HG03039 (cell line): ENCODE data around the gene PXDN.

Experiments
- ATAC-seq: cut with Tn5 transposase; IDR thresholded peaks from one replicate; pipeline ENCODE4 v1.9.1; 2021; ENCODE audit warnings: mild to moderate bottlenecking, moderate library complexity; ENCODE audit not compliant: unreplicated experiment

PXDN gene

DNA sequence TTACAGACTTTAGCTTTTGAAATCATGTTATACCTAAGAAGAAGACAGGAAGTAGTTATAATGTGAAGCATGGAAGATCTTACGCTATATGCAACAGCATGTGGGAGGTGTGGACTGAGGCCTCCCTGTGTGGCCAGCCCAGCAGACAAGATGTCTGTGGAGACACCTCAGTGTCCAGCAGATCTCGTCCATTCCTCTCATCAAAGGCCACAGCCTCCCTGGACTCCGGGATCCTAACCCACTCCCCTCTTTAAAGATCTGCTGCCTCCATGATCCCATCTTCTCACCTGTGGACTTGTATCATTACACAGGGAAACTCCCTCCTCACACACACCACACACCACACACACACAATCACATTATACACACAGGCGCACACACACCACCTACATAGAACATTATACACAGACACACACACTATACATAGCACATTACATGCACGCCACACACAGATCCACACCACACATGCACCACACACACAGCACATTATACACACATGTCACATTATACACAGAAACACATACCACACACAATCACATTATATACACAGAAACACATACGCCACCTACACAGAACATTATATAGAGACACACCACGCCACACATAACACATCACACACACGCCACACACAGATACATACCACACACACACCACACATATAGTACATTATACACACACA lies 89.5 kb downstream of the PXDN start:
- no peak for ATAC-seq

DNA sequence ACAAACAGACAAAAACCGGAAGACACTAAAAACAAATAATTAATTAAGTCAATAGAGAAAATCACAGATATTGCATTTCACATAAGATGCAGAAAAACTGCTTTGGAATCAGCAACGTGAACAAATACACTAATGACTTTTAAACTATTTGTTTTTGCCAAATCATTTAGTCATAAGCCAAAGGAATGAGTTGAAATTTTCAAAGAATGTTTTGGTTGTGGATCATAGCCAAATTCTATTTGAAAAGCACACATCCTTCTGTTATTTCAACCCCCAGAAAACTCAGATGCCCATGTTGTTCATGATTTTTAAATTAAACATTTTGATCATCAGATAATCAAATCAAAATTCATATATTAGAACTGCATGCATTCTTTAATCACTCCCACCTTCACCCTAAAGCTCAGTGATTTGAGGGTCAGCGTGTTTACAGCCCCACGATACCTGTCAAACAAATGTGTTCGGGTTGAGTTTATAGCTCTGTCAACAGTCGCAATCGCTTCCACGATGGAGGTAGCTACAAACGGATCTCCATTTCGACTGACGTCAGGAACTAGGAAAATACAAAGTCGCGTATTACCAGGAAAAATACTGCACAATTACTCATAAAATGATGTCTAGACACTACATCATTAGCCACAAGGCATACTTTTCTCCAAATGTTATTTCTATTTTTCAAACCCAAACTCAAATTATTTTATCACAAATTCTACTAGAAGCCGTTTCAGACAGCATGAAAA lies 90.2 kb downstream of the PXDN start:
- ATAC-seq: no peak

DNA sequence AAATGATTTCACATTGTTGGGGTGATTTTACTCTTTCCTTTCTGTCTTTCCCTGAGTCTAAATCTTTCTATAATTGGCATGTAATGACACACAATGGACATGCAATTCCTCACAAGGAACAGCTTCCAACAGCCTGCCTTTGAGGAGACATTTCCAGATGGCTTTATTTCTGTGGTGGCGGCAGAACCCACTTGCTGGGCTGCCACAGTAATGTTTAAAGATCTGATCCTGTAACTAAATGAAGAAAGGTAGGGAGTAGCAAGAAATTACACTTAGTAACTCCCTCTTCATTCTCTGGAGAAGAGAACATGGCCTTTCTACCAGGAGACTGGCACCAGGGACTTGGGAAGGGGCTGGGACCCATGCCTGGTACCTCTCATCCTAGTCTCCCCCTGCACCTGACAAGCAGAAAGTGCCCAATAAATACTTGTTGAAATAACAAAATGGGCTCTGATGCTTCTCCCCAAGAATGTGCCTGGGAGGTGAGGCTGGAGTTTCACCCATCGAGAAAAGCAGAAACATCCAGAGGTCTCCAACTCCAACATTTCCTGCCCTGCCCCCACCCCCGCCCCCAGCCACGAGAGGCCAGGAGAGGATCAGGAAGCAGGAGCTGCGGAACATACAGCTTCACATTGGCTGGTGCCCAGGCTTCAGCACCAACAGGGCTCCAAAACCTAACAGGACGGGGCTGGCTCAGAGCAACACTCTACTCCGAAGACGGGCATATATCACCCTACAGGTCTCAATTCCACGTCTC lies 92.1 kb downstream of the PXDN start:
- ATAC-seq: no peak

DNA sequence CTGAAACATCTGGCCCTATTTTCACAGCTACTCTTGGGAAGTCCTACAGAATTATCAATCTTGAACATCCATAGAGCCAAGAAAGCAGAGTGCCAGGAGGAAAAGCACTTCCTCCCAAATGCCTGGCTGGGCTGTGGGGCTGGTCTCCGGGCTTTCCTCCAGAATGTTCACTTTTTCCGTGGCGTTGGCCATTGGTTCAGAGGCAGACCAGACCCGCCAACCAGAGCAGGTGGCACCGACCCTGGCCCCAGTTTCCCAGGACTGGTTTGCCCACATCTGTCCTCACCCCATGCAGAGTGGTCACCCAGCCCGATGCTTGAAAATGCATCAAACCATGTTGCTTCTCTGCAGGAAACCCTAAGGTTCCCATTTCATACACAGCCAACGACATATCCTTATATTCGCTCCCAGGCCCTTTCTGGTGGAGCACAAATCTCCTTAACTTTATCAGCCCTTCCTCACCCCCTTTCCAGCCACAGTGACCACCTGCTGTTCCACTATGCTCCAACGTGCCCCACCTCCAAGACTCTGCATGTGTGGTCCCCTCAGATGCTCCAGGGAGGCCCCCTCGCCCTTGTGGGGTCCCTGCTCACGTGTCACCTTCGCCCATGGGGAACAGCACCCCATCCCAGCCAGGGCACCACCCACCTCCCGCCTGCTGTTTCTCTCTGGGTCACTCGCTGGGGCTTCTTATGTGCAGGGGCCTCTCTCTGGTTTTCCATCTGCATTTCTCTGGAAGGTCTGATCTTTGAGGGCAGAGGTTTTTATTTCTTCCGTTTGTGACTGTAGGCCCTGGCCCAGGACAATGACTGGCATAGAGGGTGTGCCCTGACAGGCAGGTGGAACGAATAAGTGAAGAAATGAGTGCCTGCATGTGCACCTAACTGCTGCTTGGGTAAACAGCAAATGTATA lies 92.9 kb downstream of the PXDN start:
- ATAC-seq: no peak

DNA sequence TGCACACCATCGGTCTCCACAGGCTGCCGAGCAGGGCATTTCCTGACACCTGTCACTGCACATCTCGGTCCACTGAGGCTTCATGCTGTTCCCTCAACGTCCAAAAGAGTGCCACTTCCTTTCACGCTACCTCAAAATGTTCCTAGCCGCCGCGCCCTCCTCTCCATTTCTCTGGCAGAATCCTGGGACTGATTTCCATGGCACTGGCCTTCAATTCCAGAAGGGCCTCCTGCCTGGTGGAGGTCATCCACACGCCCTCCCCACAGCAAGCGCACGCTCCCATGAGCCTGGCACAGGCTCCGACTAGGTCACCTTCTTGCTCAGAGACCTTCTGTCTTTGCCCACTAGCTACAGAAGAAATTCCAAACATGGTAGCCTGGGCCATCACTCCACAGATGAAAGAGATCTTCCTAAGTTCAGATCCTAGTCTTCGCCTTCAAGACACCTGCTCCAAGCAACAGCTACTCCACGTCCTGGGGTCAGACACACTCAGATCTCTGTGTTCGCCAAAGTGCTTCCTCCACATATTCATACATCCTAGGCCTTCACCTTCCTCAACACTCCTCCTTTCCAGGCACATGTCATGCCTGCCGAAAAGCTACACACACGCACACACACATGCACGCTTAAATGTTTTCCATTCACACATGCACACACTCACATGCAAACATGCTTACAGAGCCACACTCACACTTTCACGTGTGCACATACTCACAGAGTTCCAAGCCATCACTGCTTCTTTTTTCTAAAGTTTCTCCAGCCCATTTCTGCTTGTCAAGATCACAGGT lies 94.0 kb downstream of the PXDN start:
- no peak for ATAC-seq

DNA sequence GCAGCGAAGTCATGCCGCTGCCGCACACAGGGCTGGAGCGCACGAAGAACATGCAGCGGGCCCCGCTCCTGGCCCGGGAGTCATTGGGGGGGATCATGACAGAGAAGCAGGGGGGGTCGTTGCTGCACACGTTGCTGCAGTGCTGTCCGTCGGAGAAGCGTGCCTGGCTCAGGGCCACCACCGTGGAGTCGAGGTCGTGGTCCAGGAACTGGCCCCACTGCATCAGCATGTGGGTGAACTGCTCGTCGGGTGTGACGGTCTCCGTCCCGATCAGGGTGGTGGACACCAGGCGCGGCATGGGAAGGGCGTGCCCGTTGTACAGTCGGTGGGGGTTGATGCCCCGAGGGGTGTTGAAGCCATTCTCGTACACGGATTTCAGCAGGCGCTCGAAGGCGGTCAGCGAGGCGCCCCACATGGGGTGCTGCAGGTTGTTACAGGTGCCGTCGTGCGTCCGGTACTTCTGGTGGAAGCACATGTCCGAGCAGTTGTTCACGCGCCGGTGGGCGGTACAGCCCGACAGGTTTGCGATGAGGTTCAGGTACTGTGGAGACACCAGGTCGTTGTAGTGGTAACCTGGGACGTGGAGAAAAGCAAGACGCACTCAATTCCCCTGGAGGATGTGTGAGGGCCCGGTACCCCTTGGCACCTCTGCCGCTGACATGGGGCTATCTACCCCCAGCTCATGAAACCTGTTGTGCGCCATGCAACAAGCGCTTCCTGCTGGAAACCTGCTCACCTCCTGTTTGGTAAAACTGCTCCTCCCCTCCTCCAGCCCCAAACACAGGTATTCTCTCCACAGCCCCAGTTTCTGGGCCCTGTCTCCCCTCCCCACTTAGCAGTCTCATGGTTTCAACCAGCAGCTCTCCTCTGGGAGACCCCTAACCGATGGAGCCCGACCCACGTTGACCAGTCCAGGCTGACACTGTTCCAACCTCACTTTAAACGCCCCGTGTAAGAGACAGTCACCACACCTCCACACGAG lies 94.9 kb downstream of the PXDN start:
- ATAC-seq: no peak

DNA sequence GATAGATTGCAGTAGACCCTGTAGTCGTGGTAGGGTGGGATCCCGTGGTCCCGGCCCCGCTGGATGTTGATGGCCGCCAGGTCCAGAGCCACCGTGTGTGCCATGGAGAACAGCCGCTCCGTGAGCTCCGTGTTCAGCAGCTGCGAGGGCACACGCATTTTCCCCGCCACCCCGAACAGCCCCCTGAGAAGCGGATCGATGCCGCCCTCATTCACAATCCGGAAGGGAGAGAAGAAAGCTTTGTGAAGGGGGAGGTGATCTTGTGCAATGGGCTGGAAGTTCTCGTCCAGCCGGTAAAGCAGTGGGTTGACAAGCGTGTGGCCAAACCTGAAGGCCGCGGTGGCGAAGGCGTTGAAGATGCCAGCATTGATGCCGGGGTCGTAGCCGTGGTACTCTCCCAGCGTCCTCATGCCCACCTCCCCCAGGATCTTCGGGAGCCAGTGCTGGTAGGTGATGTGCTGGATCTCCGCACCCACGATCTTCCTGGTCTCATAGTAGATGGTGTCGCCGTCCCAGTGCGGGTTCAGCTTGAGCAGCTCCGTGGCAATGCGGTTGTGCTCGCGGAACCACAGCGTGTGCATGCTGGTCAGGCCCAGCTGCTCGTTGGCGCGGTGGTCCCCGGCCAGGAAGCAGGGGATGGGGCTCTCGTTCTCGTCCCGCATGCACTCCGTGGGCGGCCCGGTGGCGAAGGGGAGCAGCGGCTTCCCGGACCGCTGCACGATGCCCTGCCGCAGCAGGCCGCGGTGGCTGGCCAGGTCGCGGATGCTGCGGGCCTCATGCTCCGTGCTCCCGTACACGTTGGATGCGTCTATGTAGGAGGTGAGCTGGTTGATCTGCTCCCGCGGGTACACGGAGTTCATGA lies 95.8 kb downstream of the PXDN start:
- no peak for ATAC-seq

DNA sequence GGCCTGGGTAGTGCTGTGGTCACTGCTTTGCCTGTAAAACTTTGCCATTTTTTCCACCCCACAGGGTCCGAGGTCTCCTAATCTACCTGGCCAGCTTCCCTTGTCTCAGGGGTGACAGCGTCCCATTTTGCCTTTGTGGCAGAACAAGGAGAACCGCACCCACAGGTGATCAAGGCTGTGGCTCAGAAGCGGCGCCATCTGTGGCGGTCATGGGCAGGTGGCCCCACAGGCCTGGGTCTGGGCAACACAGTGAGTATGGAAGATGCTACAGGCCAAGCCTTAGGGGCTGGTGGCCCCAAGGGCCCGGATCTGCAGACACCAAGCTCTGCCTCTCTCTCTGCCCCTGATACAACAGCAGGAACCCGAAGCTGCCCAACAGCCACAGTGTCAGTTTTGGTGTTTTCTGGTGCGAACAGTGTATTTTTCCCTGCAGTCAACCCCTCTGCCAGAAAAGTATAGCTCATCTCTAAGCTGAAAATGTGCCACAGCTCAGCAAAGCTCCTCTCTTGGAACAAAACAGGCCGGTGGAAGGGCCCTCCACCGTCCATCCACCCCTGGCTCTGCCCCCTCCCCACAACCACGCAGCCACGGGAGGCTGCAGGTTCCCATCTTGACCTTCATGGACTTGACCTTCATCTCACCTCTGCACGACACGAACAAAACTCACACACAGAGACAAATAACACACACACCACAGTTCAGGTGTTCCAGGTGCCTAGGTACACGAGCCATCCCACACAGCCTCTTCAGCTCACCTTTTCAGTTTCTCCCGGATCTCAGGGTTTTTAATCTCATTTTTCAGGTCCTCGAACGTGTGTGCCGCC lies 96.7 kb downstream of the PXDN start:
- ATAC-seq: no peak

DNA sequence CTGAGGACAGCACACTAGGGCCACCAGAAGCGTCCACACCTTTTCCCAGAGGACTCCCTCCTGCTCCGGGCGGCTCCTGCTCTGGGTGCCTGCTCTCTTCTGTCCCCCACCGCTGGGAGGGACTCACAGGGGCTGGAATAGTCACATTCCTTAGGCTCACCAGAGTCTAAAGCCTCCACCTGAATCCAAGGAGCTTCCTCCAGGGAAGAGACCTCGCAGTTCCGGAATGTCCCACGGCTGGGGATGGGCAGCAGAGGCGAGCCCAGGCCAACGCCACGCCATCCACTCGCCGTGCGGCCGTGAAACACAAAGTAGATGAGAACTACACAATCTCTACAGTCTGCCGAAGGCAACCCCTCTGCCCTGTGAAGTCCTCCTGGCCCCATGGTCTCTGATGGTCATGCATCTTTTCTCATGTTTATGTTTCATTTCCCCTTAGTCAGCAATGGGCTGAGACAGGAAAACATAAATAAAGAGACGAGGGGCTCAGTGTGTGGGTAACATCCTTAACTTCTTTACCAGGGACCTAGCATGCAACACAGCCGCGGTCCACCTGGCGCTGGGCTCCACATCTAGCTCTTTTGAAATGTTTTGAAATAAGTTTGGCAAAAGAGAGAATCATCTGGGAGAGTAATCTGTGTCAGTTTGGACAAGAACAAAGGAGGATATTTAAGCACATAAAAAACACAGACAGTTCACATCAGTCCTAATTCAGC lies 98.4 kb downstream of the PXDN start:
- no peak for ATAC-seq

DNA sequence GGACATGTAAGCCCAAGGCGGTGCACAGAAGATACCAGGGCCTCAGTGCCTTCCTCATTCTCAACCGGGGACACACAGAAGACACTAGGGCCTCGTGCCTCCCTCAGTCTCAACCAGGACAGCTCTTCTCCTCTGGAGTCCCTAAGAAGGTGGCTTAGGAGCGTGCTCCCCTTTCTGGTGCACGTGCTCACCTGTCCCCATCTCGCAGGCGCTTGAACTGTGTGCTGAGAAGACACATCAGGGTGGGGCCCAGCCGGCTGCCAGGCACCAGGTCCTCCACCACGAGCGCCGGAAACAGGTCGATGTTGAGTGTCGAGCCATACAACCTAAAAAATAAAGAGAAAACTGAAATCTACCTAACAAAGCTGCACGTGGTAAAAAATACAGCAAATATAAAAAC lies 99.9 kb downstream of the PXDN start:
- ATAC-seq: no peak

DNA sequence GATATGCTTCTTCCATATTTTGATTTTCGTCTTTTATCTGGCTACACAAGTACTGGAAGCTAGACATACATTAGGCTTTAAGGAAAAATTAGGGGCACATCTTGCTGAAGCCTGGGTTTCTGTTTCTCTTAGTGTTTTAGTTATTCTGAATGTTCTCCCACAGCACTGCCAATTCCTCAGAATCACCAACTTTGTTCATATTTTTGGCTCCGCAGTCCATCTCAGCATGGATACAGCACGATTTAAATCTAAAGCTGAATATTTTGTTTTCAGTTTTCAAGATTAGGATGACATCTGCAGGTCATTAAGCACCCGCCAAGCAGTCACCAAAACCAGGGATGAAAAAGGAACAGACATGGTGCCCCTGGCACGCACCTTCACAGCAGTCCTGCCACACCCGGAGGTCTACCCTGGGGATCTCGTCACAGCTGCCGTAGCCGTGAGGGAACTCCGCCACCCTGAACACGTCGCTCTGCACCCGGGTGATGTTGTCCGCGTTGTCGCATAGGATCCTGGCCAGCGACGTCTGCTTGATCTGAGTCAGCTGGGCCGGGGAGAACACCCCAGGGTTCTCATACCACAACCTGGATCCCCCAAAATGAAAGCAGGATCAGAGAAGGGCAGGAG lies 101.2 kb downstream of the PXDN start:
- no peak for ATAC-seq

DNA sequence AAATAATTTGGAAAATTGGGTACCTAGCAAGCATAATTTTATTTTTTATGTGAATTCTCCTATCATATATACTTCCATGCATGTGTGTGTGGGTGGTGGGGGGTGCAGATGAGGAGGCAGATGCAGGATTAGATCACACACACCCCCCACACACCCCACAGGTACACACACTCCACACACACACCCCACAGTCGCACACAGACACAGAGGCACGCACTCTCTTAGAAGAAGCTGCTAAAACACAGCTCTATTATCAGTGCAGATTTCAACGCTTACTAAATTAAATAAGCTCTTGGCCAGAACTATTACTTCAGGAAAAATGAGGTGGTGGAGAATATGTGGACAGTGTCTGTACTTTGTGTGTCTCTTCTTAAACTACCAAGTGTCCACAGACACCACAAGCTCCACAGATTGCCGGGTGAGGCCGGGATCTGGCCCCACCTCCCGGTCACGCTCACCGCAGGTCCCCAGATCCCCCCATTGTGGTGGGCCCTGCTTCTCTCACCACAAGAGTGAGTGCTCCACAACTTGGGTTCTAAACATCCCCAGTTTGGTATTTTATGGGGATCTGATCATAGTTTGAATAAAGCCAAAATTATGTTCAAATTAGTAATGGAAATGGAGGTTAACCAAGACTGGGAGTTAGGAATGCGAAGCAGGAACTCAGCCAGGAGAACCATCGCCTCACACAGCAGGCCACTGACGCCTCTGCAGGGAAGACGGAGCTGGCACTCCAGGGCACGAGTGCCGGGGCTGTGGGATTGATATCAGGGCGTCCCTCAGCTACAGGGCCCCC lies 102.1 kb downstream of the PXDN start:
- ATAC-seq: no peak

DNA sequence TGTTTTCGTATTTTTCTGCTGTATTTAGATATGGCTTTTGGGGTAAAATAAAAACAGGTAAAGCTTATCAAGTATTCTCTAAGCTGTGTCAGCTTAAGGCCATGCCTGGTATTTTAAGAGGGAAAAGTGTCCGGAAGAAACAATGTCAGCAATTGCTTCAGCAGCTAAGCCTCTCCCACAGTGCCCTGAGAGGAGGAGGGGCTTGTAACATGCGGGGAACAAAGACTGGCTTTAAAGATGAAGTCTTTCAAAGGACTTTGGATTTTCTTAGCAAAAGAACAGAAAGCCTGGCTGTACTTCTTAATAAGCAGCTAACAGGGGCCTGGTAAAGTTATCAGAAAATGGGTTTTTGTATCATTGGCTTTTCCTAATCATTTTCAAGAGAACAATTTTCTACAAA lies 102.8 kb downstream of the PXDN start:
- ATAC-seq: no peak

DNA sequence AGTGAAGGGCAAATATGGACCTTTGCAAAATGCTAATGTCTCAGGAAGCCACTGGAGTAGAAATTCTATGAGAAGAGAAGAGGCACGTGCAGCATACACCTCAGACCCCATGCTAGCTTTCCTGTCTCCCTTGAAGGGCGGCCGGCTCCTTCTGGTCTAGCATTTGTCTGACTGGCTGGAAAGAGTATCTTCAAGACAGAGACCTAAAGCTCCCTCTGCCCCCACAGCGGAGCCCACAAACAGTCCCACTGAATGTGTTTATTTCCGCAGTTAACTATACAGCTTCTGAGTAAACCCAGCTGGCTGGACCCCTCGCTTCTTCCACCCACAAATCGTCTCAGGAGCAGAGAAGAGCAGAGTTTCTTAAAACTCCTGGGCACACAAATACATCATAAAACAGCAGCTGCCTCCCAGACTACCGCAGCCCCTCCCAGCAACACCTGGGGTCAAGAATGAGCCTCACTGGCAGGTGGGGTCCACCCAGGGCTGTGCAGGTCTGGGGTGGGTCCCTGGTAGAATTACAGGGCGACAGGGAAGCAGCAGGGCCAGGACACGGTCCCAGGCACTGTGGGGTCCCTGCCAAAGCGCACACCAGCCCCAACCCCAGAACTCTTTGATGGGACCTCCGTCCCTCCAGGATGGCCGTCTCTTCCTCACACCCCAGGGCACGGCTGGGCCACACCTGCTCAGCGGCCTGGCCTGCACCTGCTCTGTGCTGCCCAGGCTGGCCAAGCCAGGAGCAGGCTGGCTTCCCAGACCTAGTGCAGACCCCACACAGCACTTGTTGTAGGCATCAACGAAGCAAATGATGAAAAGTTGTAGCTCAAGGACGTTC lies 103.8 kb downstream of the PXDN start:
- no peak for ATAC-seq
